ENCODE results near the gene RNMT. TPM values are rescaled to one million over a fixed set of nuclear protein-coding genes. Genes with fewer than 3 reads are reported as not detected.
A peak's percentile ranks its signal among the peaks of the same experiment; 100 is the strongest.

RNMT gene
- total RNA-seq, 2 donors from 2014 or later = 56.8 to 115 TPM

DNA sequence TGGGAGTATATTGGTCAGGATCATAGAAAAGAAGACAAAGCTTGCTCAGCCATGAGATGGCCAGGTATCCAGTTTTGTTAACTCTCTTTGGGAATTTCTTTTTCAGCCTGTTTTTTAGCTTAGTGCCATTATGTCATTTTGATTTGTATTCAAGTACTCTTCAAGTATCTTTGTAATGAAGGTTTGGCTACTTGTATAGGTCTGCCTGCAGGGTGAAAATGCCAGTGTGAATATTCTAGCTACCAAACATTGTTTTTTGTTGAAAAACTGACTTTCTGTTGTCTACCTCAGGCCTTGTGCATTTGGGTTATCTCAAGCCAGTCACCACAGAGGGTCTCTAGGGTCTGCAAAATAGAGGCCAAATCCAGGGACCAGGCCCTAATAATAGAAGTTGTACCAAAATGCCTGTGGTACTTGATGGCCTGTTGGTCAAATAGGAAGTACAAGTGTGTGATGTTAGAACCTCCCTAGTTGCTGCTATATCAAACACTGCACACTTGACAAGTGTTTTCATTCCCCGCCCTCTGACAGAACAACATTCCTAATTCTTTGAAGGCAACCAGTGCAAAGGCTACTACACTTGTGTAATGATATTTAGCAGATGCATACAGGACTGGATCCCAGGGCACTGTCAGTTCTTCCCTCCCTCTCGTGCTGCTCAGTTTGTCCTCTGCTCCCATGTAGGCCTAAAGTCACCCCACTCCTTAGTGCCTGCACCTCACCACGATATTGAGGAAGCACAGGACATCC is 36.4 kb downstream of the RNMT start:
- Mint-ChIP-seq H3K36me3 (ENCODE audit: low read depth) (peaks cover 67% of the 10 kb centered on the region), H3K27ac (no peak overlapping the region), H3K27me3 (no peaks in the 10 kb centered on the region), H3K4me3 (no peak overlapping the region), H3K4me1 (no peaks in the 10 kb centered on the region), H3K9me3 (peaks cover 31% of the 10 kb centered on the region)
- no peak for ATAC-seq (replicated peaks)

DNA sequence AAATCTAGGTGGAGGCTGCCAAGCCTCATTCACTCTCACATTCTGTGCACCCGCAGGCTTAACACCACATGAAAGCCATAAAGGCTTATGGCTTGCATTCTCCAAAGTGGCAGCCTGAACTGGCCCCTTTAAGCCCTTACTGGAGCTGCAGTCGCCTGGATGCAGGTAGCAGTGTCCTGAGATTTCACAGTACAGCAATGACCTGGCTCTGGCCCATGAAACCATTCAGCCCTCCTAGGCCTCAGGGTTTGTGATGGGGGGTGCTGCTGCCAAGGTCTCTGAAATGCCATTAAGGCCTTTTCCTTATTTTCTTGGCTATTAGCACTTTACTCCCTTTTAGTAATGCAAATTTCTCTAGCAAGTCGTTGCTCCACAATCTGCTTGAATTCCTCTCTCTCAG is 48.6 kb downstream of the RNMT start:
- Mint-ChIP-seq H3K4me3 (no peak overlapping the region), H3K4me1 (no peaks in the 10 kb centered on the region), H3K9me3 (peaks cover 4% of the 10 kb centered on the region), H3K27me3 (peaks cover 11% of the 10 kb centered on the region), H3K36me3 (ENCODE audit: low read depth) (no peaks in the 10 kb centered on the region), H3K27ac (no peak overlapping the region)
- ATAC-seq (replicated peaks) = no peak

DNA sequence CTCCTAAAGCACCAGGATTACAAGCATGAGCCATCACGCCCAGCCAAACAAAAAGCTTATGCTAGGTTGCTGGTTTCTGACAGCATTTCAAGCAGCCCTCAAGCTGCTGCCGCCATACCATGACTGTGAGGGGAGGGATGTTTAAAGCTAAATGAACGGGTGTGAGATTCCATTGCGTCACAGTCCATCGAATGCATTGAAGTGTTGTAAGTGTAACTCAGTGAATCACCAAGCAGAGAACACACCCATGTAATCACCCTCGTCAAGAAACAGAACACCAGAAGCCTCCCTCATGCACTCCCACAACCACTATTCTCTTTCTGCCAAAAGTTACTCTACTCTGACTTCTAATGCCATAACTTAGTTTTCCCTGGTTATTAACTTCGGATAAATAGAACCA is 64.7 kb downstream of the RNMT start:
- no peaks in the 10 kb centered on the region for H3K36me3 Mint-ChIP-seq (ENCODE audit: low read depth)
- H3K9me3 Mint-ChIP-seq = no peaks in the 10 kb centered on the region
- H3K27me3 Mint-ChIP-seq = peaks cover 21% of the 10 kb centered on the region
- H3K4me1 Mint-ChIP-seq = no peaks in the 10 kb centered on the region
- H3K27ac Mint-ChIP-seq = no peak overlapping the region
- no peak overlapping the region for H3K4me3 Mint-ChIP-seq
- ATAC-seq (replicated peaks) = no peak

GRCh38 chr18:13793819-13794218 is 67.3 kb downstream of the RNMT start:
- ATAC-seq (replicated peaks) = no peak
- Mint-ChIP-seq H3K4me1 (no peaks in the 10 kb centered on the region), H3K27ac (no peak overlapping the region), H3K4me3 (no peak overlapping the region), H3K9me3 (no peaks in the 10 kb centered on the region), H3K27me3 (peaks cover 39% of the 10 kb centered on the region), H3K36me3 (ENCODE audit: low read depth) (no peaks in the 10 kb centered on the region)

DNA sequence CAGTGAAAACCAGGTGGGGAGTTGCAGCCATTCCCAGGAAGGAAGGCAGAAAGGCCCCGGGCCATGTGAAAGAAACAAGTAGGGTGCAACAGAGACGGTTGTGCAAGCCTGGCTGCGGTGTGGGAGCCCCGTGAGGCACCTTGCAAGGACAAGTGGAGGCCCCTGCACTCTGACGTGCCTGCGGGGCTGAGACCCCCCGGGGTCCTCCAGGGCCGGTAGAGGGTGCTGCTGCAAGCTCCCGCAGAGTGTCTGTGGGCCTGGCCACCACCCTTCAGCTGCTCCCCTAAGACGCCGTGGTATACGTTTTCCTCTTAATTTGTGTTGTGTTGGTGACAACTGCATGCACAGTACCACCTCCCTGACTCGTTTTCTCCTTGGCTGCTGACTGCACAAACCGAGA is 70.0 kb downstream of the RNMT start:
- H3K27me3 Mint-ChIP-seq = peaks cover 37% of the 10 kb centered on the region
- no peak for ATAC-seq (replicated peaks)

GRCh38 chr18:13797157-13797611 is 70.7 kb downstream of the RNMT start:
- Mint-ChIP-seq H3K27ac (no peak overlapping the region), H3K4me1 (no peaks in the 10 kb centered on the region), H3K27me3 (peaks cover 37% of the 10 kb centered on the region), H3K4me3 (no peak overlapping the region), H3K9me3 (no peaks in the 10 kb centered on the region), H3K36me3 (ENCODE audit: low read depth) (no peaks in the 10 kb centered on the region)
- no peak for ATAC-seq (replicated peaks)

More for the DNA sequence above, 70.0 kb downstream of the RNMT start:
- Mint-ChIP-seq H3K4me3 (no peak overlapping the region), H3K9me3 (no peaks in the 10 kb centered on the region), H3K27ac (no peak overlapping the region), H3K4me1 (no peaks in the 10 kb centered on the region), H3K36me3 (ENCODE audit: low read depth) (no peaks in the 10 kb centered on the region)

- Mint-ChIP-seq H3K4me1 (no peaks in the 10 kb centered on the region), H3K27me3 (peaks cover 47% of the 10 kb centered on the region), H3K36me3 (ENCODE audit: low read depth) (no peaks in the 10 kb centered on the region), H3K9me3 (no peaks in the 10 kb centered on the region), H3K4me3 (no peak overlapping the region), H3K27ac (no peak overlapping the region)
- ATAC-seq (replicated peaks) = no peak
Observed at GRCh38 chr18:13799396-13799795, 72.9 kb downstream of the RNMT start.

DNA sequence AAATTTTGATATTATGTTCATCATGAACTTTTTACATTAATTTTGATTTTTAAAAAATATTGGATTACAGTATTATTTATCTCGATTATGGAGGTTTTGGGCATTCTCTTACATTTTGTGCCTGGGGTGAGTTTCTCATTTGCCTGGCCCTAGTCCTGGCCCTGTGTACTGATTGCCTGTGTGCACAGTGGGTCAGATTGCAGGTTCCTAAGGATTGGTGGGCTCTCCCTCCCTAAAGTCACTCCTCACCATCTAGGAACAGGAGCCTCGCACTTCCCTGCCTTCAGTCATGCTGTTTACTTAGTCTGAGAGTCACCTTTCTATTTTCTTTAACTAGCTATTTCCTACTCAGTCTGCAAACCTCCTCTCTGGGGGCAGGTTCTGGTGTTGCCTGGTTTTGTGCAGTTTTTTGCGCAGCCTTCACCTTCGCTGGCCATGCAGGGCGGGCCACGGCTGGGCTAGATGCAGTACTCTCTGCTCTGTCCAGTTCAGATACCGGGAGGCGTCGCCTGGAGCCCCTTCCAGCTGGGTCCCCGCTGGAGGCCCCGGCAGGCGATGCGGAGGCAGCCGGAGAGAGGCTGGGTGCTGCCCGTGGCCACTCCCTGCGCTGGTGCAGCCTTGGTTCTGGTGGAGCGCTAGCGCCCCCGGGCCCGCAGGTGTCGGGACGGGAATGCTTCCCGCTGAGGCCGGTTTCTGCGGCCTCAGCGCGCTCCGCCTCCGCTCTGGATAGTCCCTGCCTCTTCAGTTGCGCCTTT is 74.2 kb downstream of the RNMT start:
- H3K36me3 Mint-ChIP-seq (ENCODE audit: low read depth) = no peaks in the 10 kb centered on the region
- peaks cover 60% of the 10 kb centered on the region for H3K27me3 Mint-ChIP-seq
- H3K4me3 Mint-ChIP-seq = peak overlapping the region; percentile 44
- no peaks in the 10 kb centered on the region for H3K4me1 Mint-ChIP-seq
- no peak overlapping the region for H3K27ac Mint-ChIP-seq
- ATAC-seq (replicated peaks) = peak; percentile 75
- H3K9me3 Mint-ChIP-seq = no peaks in the 10 kb centered on the region

DNA sequence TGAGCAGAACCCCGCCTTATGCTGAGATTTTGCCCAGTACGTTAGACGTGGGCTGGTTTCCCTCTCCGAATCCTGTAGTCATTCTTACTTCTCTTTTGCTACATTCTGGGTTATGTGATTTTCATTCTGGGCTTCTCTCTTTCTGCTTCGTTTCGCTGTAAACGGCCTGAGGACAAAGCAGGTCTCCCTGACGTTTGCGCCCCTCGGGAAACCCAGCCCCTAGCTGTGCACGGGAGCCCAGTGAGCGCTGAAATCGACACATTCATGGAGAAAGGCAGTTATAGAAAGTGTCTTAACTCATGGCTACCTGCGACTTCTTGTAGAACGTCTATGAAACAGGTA is 74.8 kb downstream of the RNMT start:
- Mint-ChIP-seq H3K4me1 (no peaks in the 10 kb centered on the region), H3K9me3 (no peaks in the 10 kb centered on the region), H3K27ac (no peak overlapping the region), H3K4me3 (peak overlapping the region; percentile 44), H3K27me3 (peaks cover 66% of the 10 kb centered on the region), H3K36me3 (ENCODE audit: low read depth) (no peaks in the 10 kb centered on the region)
- ATAC-seq (replicated peaks) = no peak

GRCh38 chr18:13804305-13804704 is 77.8 kb downstream of the RNMT start:
- H3K27me3 Mint-ChIP-seq = peaks cover 54% of the 10 kb centered on the region
- H3K4me1 Mint-ChIP-seq = no peaks in the 10 kb centered on the region
- no peak overlapping the region for H3K27ac Mint-ChIP-seq
- no peak for ATAC-seq (replicated peaks)
- no peaks in the 10 kb centered on the region for H3K9me3 Mint-ChIP-seq
- H3K4me3 Mint-ChIP-seq = no peak overlapping the region
- H3K36me3 Mint-ChIP-seq (ENCODE audit: low read depth) = no peaks in the 10 kb centered on the region

DNA sequence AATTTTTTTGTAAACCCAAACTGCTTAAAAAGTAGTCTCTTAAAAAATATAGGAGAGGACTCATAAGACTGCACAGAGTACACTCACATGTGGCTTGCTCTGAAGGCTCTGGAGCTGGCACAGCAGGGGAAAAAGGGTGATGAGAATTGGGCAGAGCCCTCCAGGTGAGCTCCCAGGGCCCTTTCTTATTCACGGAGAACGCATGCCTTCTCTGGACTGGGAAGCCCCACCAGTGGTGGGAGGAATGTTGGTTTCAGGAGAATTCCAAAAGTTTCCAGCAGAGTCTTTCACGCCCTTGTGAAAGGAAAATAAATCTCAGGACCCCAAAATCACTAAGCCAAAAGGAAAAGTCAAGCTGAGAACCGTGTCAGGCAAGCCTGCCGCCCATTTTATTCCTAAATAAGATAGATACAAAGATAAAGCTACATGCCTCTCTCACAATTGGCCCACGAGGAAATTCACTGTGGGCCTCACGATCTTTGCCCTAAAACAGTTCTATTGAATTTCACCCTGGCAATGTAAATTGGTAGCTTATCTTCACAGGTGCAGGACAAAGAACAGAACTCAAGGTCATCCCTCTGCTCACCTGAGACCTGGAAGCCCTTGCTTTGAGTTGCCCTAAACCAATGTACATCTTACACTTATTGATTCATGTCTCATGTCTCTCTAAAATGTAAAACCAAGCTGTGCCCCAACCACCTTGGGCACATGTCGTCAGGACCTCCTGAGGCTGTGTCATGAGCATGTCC is 82.0 kb downstream of the RNMT start:
- ATAC-seq (replicated peaks) = no peak
- Mint-ChIP-seq H3K9me3 (no peaks in the 10 kb centered on the region), H3K4me3 (no peak overlapping the region), H3K36me3 (ENCODE audit: low read depth) (no peaks in the 10 kb centered on the region), H3K27me3 (peaks cover 38% of the 10 kb centered on the region), H3K27ac (no peak overlapping the region), H3K4me1 (no peaks in the 10 kb centered on the region)

- peaks cover 36% of the 10 kb centered on the region for H3K27me3 Mint-ChIP-seq
- H3K4me1 Mint-ChIP-seq = no peaks in the 10 kb centered on the region
- no peak overlapping the region for H3K27ac Mint-ChIP-seq
- H3K9me3 Mint-ChIP-seq = no peaks in the 10 kb centered on the region
- no peaks in the 10 kb centered on the region for H3K36me3 Mint-ChIP-seq (ENCODE audit: low read depth)
- no peak for ATAC-seq (replicated peaks)
- no peak overlapping the region for H3K4me3 Mint-ChIP-seq
Observed at GRCh38 chr18:13809043-13809430, 82.6 kb downstream of the RNMT start.

DNA sequence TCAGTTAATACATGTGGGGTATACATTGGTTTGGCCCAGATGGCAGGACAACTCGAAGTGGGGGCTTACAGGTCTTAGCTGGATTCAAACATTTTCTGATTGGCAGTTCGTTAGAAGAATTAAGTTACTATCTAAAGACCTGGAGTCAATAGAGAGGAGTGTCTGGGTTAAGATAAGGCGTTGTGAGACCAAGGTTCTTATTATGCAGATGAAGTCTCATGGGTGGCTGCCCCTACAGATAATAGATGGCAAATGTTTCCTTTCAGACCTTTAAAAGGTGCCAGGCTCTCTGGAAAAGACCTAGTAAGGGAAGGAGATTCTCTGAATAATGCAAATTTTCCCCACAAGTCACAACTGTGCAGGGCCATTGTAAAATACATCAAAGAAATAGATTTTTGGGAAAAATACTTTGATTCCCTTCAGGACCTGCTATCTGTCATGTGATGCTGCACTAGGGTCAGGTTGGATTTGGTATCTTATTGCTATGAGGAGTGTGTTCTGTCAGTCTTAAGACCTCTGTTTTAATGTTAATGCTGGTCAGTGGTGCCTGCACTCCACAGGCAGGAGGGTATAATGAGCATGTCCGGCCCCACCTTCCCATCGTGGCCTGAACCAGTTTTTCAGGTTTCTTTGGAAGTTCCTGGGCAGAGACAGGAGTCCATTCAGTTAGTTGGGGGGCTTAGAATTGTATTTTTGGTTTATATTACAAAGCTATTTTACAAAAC is 83.2 kb downstream of the RNMT start:
- Mint-ChIP-seq H3K36me3 (ENCODE audit: low read depth) (no peaks in the 10 kb centered on the region), H3K27me3 (peaks cover 29% of the 10 kb centered on the region), H3K9me3 (no peaks in the 10 kb centered on the region), H3K27ac (no peak overlapping the region), H3K4me1 (no peaks in the 10 kb centered on the region), H3K4me3 (no peak overlapping the region)
- no peak for ATAC-seq (replicated peaks)

- Mint-ChIP-seq H3K36me3 (ENCODE audit: low read depth) (no peaks in the 10 kb centered on the region), H3K4me3 (no peak overlapping the region), H3K4me1 (no peaks in the 10 kb centered on the region), H3K9me3 (no peaks in the 10 kb centered on the region), H3K27ac (no peak overlapping the region), H3K27me3 (peaks cover 16% of the 10 kb centered on the region)
- no peak for ATAC-seq (replicated peaks)
Observed at GRCh38 chr18:13810950-13811485, 84.5 kb downstream of the RNMT start.

Measured in activated T-helper 17 cell treated with anti-CD3 and anti-CD28 coated beads, Interleukin-2, amount 50 U/mL, for 72 hours (primary cell).